DOHH2 (cell line): ENCODE results near the gene TSGA10.

Experiments
- H3F3A ChIP-seq: fragments of 200-600 bp; sonication (generic), shearing (Covaris generic); 2 replicates; pipeline ENCODE4 v1.6.0; 2016; ENCODE audit warnings: antibody characterized with exemption, mild to moderate bottlenecking; ENCODE audit not compliant: control insufficient read depth, insufficient read depth
- H3K27ac ChIP-seq: fragments of 200-600 bp; sonication (generic); 2 replicates; pipeline ENCODE4 v1.5.1; 2014; ENCODE audit warnings: low read depth, mild to moderate bottlenecking, low read length, moderate library complexity
- H3K27me3 ChIP-seq: fragments of 200-600 bp; sonication (generic); 2 replicates; pipeline ENCODE4 v1.6.1; 2014; ENCODE audit warnings: mild to moderate bottlenecking, low read length, mixed read lengths; ENCODE audit not compliant: control insufficient read depth
- H3K36me3 ChIP-seq: fragments of 200-600 bp; sonication (generic); 2 replicates; pipeline ENCODE4 v1.6.1; 2014; ENCODE audit warnings: mild to moderate bottlenecking, low read length, moderate library complexity, mixed read lengths; ENCODE audit not compliant: control insufficient read depth
- H3K4me1 ChIP-seq: fragments of 200-600 bp; sonication (generic); 2 replicates; pipeline ENCODE4 v1.6.1; 2014; ENCODE audit warnings: mild to moderate bottlenecking, low read length, mixed read lengths; ENCODE audit not compliant: control insufficient read depth
- H3K4me2 ChIP-seq: fragments of 200-600 bp; sonication (generic); 2 replicates; pipeline ENCODE4 v1.6.0; 2014; ENCODE audit warnings: mild to moderate bottlenecking, low read length, moderate library complexity
- H3K4me3 ChIP-seq: fragments of 200-600 bp; sonication (generic); 2 replicates; pipeline ENCODE4 v1.5.1; 2014; ENCODE audit warnings: mild to moderate bottlenecking, low read length, mixed read lengths
- H3K79me2 ChIP-seq: fragments of 200-600 bp; sonication (generic); 2 replicates; pipeline ENCODE4 v1.6.1; 2014; ENCODE audit warnings: mild to moderate bottlenecking, low read length, mixed read lengths; ENCODE audit not compliant: control insufficient read depth
- H3K9me2 ChIP-seq: fragments of 200-600 bp; sonication (generic); replicated peaks from 2 replicates; pipeline ENCODE4 v1.6.1; 2014; ENCODE audit warnings: mild to moderate bottlenecking, low read length, mixed read lengths; ENCODE audit not compliant: control insufficient read depth
- H3K9me3 ChIP-seq: fragments of 200-600 bp; sonication (generic); 2 replicates; pipeline ENCODE4 v1.6.1; 2014; ENCODE audit warnings: antibody characterized with exemption, low read length, mixed read lengths; ENCODE audit not compliant: control insufficient read depth, insufficient read depth
- H4K20me1 ChIP-seq: fragments of 200-600 bp; sonication (generic); 2 replicates; pipeline ENCODE4 v1.6.0; 2014; ENCODE audit warnings: low read depth, mild to moderate bottlenecking, antibody characterized with exemption, low read length, moderate library complexity; ENCODE audit not compliant: control insufficient read depth, insufficient read depth
- CTCF ChIP-seq: fragments of 200-600 bp; sonication (generic); IDR thresholded peaks from one replicate; pipeline ENCODE4 v1.5.1; 2014; ENCODE audit warnings: antibody characterized with exemption, mild to moderate bottlenecking, low read depth, low read length; ENCODE audit not compliant: poor library complexity, severe bottlenecking
- EZH2phosphoT487 ChIP-seq: fragments of 200-600 bp; sonication (generic); IDR thresholded peaks from 2 replicates; pipeline ENCODE4 v1.6.1; 2017; ENCODE audit warnings: borderline replicate concordance, mild to moderate bottlenecking, antibody characterized with exemption, low read length, moderate library complexity, mixed read lengths

The TSGA10 gene

GRCh38 chr2:99081891-99082290 is 72.9 kb downstream of the TSGA10 start:
- no peak overlapping the region for H3K4me3 ChIP-seq
- H3K4me2 ChIP-seq: no peak overlapping the region
- H3K27me3 ChIP-seq: 0 out of 2 replicates have a peak, but pooled peaks cover 3% of the 10 kb centered on the region

GRCh38 chr2:99079226-99079625 is 75.5 kb downstream of the TSGA10 start:
- peaks cover 8% of the 10 kb centered on the region; the same call in 1 of the 2 replicates for H3K27me3 ChIP-seq
- TF ChIP-seq EZH2phosphoT487: no peak
- TF ChIP-seq CTCF: no peak

More at GRCh38 chr2:99081891-99082290, 72.9 kb downstream of the TSGA10 start:
- no peaks in the 10 kb centered on the region for H3K4me1 ChIP-seq
- no peaks in the 10 kb centered on the region for H3K9me3 ChIP-seq
- H3K79me2 ChIP-seq: no peaks in the 10 kb centered on the region
- no peaks in the 10 kb centered on the region for H3F3A ChIP-seq
- H3K9me2 ChIP-seq: no peaks in the 10 kb centered on the region
- H3K36me3 ChIP-seq: no peaks in the 10 kb centered on the region
- TF ChIP-seq EZH2phosphoT487: no peak
- no peak for TF ChIP-seq CTCF
- H3K27ac ChIP-seq: no peak overlapping the region
- no peaks in the 10 kb centered on the region for H4K20me1 ChIP-seq

GRCh38 chr2:99072551-99072950 is 82.2 kb downstream of the TSGA10 start:
- H3K9me3 ChIP-seq: no peaks in the 10 kb centered on the region
- H3K36me3 ChIP-seq: no peaks in the 10 kb centered on the region
- no peaks in the 10 kb centered on the region for H3F3A ChIP-seq
- H3K27me3 ChIP-seq: peaks cover 5% of the 10 kb centered on the region; the same call in 1 of the 2 replicates
- no peaks in the 10 kb centered on the region for H4K20me1 ChIP-seq
- peaks cover 5% of the 10 kb centered on the region; the same call in 1 of the 2 replicates for H3K4me1 ChIP-seq
- TF ChIP-seq CTCF (no peak), EZH2phosphoT487 (no peak)
- no peak overlapping the region for H3K4me3 ChIP-seq
- no peaks in the 10 kb centered on the region for H3K9me2 ChIP-seq
- H3K27ac ChIP-seq: no peak overlapping the region
- H3K4me2 ChIP-seq: no peak overlapping the region
- no peaks in the 10 kb centered on the region for H3K79me2 ChIP-seq

More at GRCh38 chr2:99079226-99079625, 75.5 kb downstream of the TSGA10 start:
- Histone ChIP-seq H3K27ac (no peak overlapping the region), H3K4me1 (no peaks in the 10 kb centered on the region), H3F3A (no peaks in the 10 kb centered on the region), H3K9me3 (no peaks in the 10 kb centered on the region), H3K36me3 (no peaks in the 10 kb centered on the region), H3K9me2 (no peaks in the 10 kb centered on the region), H3K4me3 (no peak overlapping the region), H3K4me2 (no peak overlapping the region), H4K20me1 (no peaks in the 10 kb centered on the region), H3K79me2 (no peaks in the 10 kb centered on the region)
